ENCODE results near the gene ABCA7. TPM values are rescaled to one million over a fixed set of nuclear protein-coding genes. Genes with fewer than 3 reads are reported as not detected.

Gene ABCA7
- total and polyA plus RNA-seq, 2 of the 13 experiments (the other 11 are each of a cell fraction or from before 2014, with no cell fraction given), result 4.4 to 32.4 TPM

- TF ChIP-seq KDM5B (CRISPR knock-in tag; IDR thresholded peaks at IDR 0.05; ENCODE audit: borderline replicate concordance), result no peak
- peak; percentile 81 for TF ChIP-seq THAP9 (CRISPR knock-in tag; IDR thresholded peaks at IDR 0.05; ENCODE audit: borderline replicate concordance)
- no peak for TF ChIP-seq ZSCAN12 (CRISPR knock-in tag; IDR thresholded peaks at IDR 0.05)
- no peak; the same call in 1 of the 2 replicates for TF ChIP-seq ZNF460 (CRISPR knock-in tag; IDR thresholded peaks at IDR 0.05; ENCODE audit: borderline replicate concordance)
- TF ChIP-seq CREB3 (CRISPR knock-in tag; IDR thresholded peaks at IDR 0.05), result no peak
- TF ChIP-seq ZBTB42 (CRISPR knock-in tag; IDR thresholded peaks at IDR 0.05), result no peak
- TF ChIP-seq PCBP1 (IDR thresholded peaks at IDR 0.05; ENCODE audit: borderline replicate concordance, low read depth, low read length), result 0 out of 2 replicates have a peak, but pooled peaks have one; percentile 52
- no peak for TF ChIP-seq TRIM22 (IDR thresholded peaks at IDR 0.05)
- TF ChIP-seq ZC3H13 (CRISPR knock-in tag; IDR thresholded peaks at IDR 0.05), result 0 out of 2 replicates have a peak, but pooled peaks have one; percentile 45
- TF ChIP-seq RORA (CRISPR knock-in tag; IDR thresholded peaks at IDR 0.05), result no peak
- TF ChIP-seq ZMYM2 (CRISPR knock-in tag; IDR thresholded peaks at IDR 0.05), result no peak
- TF ChIP-seq HOXA7 (CRISPR knock-in tag; IDR thresholded peaks at IDR 0.05), result no peak
- TF ChIP-seq PCBP2 (optimal IDR thresholded peaks at IDR 0.05; ENCODE audit: low read depth, low read length, poor library complexity, severe bottlenecking), result no peak
- TF ChIP-seq ZNF407 (CRISPR knock-in tag; IDR thresholded peaks at IDR 0.05; ENCODE audit: not compliant biosample characterization), result no peak
- peak; percentile 60 for TF ChIP-seq SALL1 (CRISPR knock-in tag; IDR thresholded peaks at IDR 0.05)
- TF ChIP-seq NFE2 (CRISPR knock-in tag; IDR thresholded peaks at IDR 0.05), result no peak
Measured at GRCh38 chr19:1094978-1095701, 55.2 kb downstream of the ABCA7 start, which contains the start of gene POLR2E (continued).

All from HepG2 (cell line).